Renal cortex interstitium (tissue), 11 donors: ENCODE data around the gene ZBTB21. TPM values are rescaled to one million over a fixed set of nuclear protein-coding genes. Genes with fewer than 3 reads are reported as not detected.
A peak's percentile ranks its signal among the peaks of the same experiment; 100 is the strongest.
"Not testable (repeated sequence)": the region's sequence is repeated elsewhere in the genome, so short reads cannot be mapped to it uniquely, and the experiment has no call there.

ENCODE experiments used
- DNase-seq, 11 donors: peaks; one replicate each; pipeline ENCODE4 v3.0.0-alpha.2; 2013; ENCODE audit warnings: low read depth in 9 of 11, low spot score in 4 of 11; ENCODE audit errors: extremely low read depth in 1 of 11
- polyA plus RNA-seq, 3 donors: library from polyadenylated mRNA; unstranded; fragments of 120-200 nt; gene quantifications; one replicate each; pipeline ENCODE4 v1.2.1, GENCODE V29; 2013; ENCODE audit not compliant: insufficient read length in 3 of 3

ZBTB21 gene
- polyA plus RNA-seq, 3 donors: 9.4 to 14.1 (median 10.8) TPM

GRCh38 chr21:42009018-42009830 lies 936 bp downstream of the ZBTB21 start:
- peak in 2 of 11 donors; percentile 43 to 48 for DNase-seq

- DNase-seq: no peak
Measured at GRCh38 chr21:42007356-42007940, 2.7 kb downstream of the ZBTB21 start.

DNA sequence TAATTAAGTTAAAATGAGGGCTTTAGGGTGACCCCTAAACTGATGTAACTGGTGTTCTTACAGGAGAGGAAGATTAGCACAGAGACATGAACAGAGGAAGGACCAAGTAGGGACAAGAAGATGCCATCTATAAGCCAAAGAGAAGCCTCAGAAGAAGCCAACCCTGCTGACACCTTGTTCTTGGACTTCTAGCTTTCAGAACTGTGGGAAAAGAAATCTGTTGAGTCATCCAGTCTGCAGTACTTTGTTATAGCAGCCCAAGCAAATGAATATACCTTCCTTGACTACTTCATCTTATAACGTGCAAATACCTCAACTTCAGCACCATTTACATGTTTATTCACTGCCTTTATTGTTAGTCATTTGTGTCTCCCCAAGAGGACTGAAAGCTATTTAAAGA lies 3.4 kb downstream of the ZBTB21 start:
- DNase-seq: no peak

DNA sequence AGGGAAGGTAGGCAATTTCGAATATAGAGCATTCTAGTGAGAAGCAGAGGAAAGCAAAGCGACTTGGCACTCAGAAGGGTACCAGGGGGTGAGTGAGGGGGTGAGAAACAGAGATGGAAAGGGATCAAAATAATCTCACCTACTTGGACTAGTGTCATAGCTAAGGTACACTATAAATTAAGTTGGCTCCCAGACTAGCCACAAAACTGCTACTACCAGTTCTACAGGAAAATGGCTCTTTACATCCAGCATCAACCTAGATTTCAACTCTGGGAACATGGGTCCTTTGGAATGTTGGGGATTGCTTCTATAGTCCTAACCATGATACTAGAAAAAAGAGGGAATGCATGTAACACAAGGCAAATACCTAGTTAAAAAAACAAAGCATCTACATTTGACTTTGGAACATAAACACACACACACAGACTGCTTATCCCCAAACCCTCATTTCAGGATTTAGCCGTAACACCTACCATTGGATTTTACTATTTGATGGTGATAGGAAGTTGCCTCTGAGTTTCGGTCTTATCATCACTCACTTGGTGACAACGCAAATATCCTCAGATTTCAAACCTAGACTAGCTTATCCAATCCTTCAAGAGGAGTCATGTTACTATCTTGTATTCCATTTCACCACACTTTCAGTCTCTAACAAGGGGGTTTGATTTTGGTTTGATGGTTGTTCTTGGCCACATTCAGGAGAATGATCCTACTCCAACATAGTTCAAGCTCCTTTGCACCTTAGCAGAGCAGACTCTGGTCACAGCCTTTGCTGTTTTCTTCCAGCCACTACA lies 5.6 kb downstream of the ZBTB21 start:
- no peak for DNase-seq

- DNase-seq: no peak
Measured at GRCh38 chr21:42003051-42003461, 7.1 kb downstream of the ZBTB21 start.

- DNase-seq: no peak
Measured at GRCh38 chr21:42002421-42002958, 7.7 kb downstream of the ZBTB21 start.

GRCh38 chr21:42001781-42002180 lies 8.4 kb downstream of the ZBTB21 start:
- no peak for DNase-seq

DNA sequence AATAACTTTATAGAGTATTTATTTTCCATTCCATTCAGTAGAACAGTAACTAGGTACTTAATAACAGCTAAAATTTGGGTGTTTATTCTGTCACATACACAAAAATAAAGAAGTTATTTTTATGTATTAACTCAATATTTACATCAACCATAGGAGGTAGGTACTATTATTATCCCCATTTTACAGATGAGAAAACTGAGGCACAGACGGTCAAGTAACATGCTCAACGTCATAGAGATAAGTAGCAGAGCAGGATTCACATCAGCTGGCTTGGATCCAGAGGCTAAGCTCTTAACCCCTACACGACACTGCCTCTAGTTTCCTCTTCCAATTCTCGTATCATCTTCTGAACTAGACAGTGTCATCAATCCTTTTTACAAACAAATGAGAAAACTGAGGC lies 9.3 kb downstream of the ZBTB21 start:
- DNase-seq: no peak

- no peak for DNase-seq
Measured at GRCh38 chr21:41997657-41998056, 12.5 kb downstream of the ZBTB21 start.

DNA sequence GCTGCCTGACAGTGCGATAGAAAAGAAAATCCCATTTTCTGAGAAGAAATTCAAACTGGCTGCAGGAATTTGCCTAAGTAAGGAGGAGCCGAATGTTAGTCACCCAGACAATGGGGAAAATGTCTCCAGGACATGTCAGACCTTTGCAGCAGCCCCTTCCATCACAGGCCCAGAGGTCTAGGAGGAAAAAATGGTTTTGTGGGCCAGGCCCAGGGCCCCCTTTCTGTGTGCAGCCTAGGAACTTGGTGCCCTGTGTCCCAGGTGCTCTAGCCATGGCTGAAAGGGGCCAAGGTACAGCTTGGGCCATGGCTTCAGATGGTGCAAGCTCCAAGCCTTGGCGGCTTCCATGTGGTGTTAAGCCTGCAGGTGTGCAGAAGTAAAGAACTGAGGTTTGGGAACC lies 14.6 kb downstream of the ZBTB21 start:
- DNase-seq: no peak

GRCh38 chr21:41994613-41995012 lies 15.5 kb downstream of the ZBTB21 start:
- DNase-seq: not testable (repeated sequence)

DNA sequence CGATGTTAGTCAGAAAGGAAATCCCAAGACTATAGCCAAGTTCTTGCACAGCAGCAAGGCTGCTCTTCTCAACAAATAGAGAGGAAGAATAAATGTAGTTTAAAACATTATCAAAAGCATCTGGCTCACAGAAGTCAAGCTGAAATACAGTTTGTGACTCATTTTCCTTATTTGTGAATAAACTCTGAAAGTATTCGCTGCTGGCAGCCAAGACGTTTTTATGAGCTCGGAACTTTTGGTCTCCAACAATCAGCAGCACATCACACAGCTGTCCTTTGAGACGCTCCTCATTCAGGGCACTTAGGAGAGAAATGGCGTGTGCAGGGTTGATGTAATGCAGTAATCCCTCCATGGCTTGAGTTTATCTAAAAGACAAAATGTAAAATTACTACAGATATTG lies 16.4 kb downstream of the ZBTB21 start:
- DNase-seq: no peak

GRCh38 chr21:41992576-41992975 lies 17.6 kb downstream of the ZBTB21 start:
- no peak for DNase-seq

- DNase-seq: no peak
Measured at GRCh38 chr21:41991659-41992058, 18.5 kb downstream of the ZBTB21 start.

GRCh38 chr21:41989698-41990097 lies 20.5 kb downstream of the ZBTB21 start:
- no peak for DNase-seq

DNA sequence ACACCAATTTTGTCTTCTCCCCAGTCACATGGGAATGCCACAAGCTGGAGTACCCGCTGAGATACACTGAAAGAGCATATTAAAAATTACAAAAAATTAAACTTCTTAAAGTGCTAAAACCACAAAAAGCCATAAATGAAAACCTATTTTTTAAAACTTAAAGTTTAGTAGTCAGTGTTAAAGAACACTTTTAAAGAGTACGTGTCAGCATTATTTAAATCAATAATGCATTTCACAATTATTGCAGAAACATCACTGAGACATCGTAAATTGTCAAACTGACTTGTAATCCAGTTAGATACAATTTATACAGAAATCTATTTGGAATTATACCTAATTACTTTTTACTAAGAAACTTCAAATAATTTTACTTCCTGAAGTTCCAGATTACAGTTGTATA lies 22.9 kb downstream of the ZBTB21 start:
- no peak for DNase-seq

DNA sequence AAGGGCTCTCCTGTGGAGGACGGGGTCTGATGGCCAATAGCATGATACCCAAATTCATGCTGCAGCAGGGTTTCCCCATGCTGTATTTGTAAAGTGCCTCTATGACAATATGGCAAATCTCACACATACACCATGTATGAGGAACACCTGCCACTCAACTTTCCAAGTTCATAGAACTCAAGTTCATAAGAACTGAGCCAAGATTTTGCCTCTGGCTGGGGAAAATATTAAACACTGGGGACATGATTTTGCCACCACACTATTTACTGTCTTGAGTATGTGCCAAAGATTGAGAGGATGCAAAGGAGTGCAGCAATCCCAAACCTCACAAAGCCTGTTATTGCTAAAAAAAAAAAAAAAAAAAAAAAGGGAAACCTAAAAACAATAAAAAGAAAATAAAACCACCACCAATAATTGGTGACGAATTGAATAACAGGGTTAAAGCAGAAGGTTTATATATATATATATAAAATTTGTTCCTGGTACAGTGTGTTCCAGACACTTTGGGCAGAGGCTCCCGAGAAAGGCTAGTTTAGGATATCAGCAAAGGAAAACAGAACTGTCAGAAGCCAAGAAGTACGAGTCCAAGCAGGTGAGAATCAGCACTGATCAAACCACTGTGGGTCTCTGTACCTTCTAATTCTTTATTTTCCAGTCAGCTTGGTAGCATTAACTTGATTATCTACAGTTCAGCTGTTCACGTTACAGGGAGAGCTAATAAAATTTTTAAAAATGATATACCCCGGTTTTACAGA lies 24.3 kb downstream of the ZBTB21 start:
- no peak for DNase-seq

GRCh38 chr21:41983229-41983628 lies 26.9 kb downstream of the ZBTB21 start:
- DNase-seq: no peak

DNA sequence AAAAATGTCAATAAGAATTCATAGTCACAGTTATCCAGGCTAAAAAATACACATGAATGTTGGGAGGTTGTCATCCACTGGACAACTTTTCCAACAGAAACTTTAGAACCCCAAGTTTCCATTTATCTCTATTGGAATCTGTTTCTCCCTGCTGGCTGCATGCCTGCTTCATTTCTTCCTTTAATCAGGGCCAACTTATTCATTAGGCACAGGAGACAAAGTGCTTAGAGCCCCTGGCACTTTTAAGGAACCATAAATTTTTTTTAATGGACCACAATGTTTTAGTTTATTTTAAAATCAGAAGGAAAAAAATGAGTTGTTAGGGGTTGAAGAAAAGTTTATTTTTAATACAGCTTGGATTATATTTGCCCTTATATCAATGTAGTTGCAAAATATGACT lies 29.6 kb downstream of the ZBTB21 start:
- no peak for DNase-seq
